Thoracic aorta (tissue), 2 donors: ENCODE results near the gene FAM47E. TPM values are rescaled to one million over a fixed set of nuclear protein-coding genes. Genes with fewer than 3 reads are reported as not detected.

Experiments
- ATAC-seq: fragments of 150-250 bp; one replicate; pipeline ENCODE4 v1.8.0; 2017; ENCODE audit warnings: low read depth; ENCODE audit not compliant: insufficient number of reproducible peaks, low FRiP score
- DNase-seq: peaks from one replicate; pipeline ENCODE4 v3.0.0-alpha.2; 2020; ENCODE audit warnings: low spot score
- H3K27ac ChIP-seq, 2 donors: fragments of 200-600 bp; sonication (generic); 1 replicate in 1 of 2; 2 replicates in 1 of 2; pipeline ENCODE4 v1.5.1; 2016; ENCODE audit warnings: mild to moderate bottlenecking in 2 of 2, moderate library complexity in 2 of 2
- H3K27me3 ChIP-seq: fragments of 200-600 bp; sonication (generic); replicated peaks from 2 replicates; pipeline ENCODE4 v1.6.0; 2016; ENCODE audit warnings: mild to moderate bottlenecking; ENCODE audit not compliant: insufficient read depth
- H3K36me3 ChIP-seq: fragments of 200-600 bp; sonication (generic); one replicate; pipeline ENCODE4 v1.5.1; 2016
- H3K4me1 ChIP-seq, 2 donors: fragments of 200-600 bp; sonication (generic); 1 replicate in 1 of 2; 2 replicates in 1 of 2; pipeline versions ENCODE4 v1.5.1 to v1.6.0; 2016; ENCODE audit warnings: low read depth in 2 of 2, mild to moderate bottlenecking in 1 of 2; ENCODE audit not compliant: control insufficient read depth in 1 of 2
- H3K4me3 ChIP-seq: fragments of 200-600 bp; sonication (generic); 2 replicates; pipeline ENCODE4 v1.5.1; 2016; ENCODE audit warnings: mild to moderate bottlenecking
- H3K9me3 ChIP-seq: fragments of 200-600 bp; sonication (generic); 2 replicates; pipeline ENCODE4 v1.5.1; 2016
- total RNA-seq, 2 donors: library from RNA; depleted of rRNA; stranded (reverse); fragments of >200 nt; gene quantifications; one replicate each; pipeline versions ENCODE4 v1.1.0 to v1.2.3, GENCODE V29; 2016
- TF ChIP-seq, protein P1 (sequence below): fragments of 200-600 bp; sonication (generic); IDR thresholded peaks from one replicate; pipeline ENCODE4 v1.5.1; 2019; ENCODE audit warnings: antibody characterized with exemption

Gene FAM47E
- total RNA-seq, 2 donors from 2014 or later, result 0.42 to 0.54 TPM

DNA sequence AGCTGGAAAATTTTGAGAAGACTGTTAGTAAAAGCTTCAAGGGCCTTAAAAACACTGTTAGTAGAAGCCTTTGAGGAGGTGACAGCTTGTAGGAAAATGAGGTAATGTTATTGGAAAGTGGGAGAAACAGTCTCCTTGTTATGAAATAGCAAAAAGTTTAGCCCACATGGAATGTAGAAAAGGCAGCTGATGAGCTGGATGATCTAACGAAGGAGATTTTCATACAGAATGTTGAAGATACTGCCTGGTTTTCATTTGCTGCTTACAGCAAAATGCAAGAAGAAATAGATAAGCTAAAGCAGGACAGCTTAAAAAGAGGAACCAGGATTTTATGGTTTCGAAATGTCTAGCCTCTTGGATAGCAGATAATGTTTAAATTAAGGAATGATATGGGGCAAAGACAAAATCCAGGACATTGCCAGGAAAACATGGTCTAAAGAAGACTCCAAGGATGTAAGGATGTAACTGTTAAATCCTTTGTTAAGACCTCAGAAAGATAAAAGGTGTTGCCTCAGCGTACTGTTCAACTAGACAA is 44.8 kb downstream of the FAM47E start:
- no peaks in the 10 kb centered on the region for H3K36me3 ChIP-seq
- DNase-seq (no peak), ATAC-seq (no peak)
- H3K4me3 ChIP-seq, result no peak overlapping the region
- H3K4me1 ChIP-seq, result no peaks in the 10 kb centered on the region
- TF ChIP-seq, protein P1, sequence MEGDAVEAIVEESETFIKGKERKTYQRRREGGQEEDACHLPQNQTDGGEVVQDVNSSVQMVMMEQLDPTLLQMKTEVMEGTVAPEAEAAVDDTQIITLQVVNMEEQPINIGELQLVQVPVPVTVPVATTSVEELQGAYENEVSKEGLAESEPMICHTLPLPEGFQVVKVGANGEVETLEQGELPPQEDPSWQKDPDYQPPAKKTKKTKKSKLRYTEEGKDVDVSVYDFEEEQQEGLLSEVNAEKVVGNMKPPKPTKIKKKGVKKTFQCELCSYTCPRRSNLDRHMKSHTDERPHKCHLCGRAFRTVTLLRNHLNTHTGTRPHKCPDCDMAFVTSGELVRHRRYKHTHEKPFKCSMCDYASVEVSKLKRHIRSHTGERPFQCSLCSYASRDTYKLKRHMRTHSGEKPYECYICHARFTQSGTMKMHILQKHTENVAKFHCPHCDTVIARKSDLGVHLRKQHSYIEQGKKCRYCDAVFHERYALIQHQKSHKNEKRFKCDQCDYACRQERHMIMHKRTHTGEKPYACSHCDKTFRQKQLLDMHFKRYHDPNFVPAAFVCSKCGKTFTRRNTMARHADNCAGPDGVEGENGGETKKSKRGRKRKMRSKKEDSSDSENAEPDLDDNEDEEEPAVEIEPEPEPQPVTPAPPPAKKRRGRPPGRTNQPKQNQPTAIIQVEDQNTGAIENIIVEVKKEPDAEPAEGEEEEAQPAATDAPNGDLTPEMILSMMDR, result no peak
- no peak overlapping the region for H3K27ac ChIP-seq
- no peaks in the 10 kb centered on the region for H3K27me3 ChIP-seq
- H3K9me3 ChIP-seq, result peaks cover 6% of the 10 kb centered on the region

DNA sequence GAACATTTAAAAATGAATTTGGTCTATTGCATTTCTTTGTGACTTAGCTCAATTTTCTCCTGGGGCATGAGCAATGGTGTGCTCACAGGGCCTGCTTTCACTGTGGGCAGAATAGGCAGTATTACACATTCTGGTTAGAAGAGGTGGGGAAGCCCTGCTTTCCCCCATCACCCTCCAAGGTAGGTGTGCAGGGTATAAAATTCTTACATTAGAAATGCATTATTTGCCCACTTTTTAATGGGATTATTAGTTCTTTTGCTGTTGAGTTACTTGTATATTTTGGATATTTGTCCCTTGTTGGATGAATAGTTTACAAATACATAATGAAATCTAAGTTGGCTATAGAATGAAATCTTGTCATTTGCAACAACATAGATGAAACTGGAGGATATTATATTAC is 46.7 kb downstream of the FAM47E start:
- H3K27ac ChIP-seq, result no peak overlapping the region
- no peaks in the 10 kb centered on the region for H3K36me3 ChIP-seq
- H3K9me3 ChIP-seq, result peaks cover 6% of the 10 kb centered on the region
- H3K4me1 ChIP-seq, result peaks cover 4 to 7% of the 10 kb centered on the region in 2 donors
- no peaks in the 10 kb centered on the region for H3K27me3 ChIP-seq
- TF ChIP-seq, protein P1, result no peak
- DNase-seq (no peak), ATAC-seq (no peak)
- H3K4me3 ChIP-seq, result no peak overlapping the region

DNA sequence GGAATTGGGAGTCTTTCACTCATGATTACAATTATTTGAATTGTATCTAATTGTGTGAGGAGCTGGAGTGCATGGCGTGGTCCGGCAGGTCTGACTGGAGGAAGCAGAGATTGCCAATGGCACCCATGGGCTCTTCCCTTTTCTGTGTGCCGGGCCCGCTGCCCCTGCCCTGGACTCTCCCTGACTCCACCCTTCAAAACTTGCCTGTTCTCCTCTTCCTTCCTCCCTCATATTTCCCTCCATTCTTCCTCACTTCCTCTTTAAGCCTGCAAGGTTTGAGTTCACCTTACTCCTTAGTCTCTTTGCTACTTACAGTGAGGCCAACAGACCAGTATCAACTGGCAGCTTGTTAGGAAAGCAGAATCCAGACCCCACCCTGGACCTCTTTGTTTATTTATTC is 48.5 kb downstream of the FAM47E start:
- ATAC-seq, result no peak
- no peaks in the 10 kb centered on the region for H3K36me3 ChIP-seq
- TF ChIP-seq, protein P1, result no peak
- H3K4me1 ChIP-seq, result peaks cover 4 to 18% of the 10 kb centered on the region in 2 donors
- no peak for DNase-seq
- H3K27me3 ChIP-seq, result no peaks in the 10 kb centered on the region
- no peak overlapping the region for H3K27ac ChIP-seq
- H3K4me3 ChIP-seq, result no peak overlapping the region
- peaks cover 6% of the 10 kb centered on the region for H3K9me3 ChIP-seq

DNA sequence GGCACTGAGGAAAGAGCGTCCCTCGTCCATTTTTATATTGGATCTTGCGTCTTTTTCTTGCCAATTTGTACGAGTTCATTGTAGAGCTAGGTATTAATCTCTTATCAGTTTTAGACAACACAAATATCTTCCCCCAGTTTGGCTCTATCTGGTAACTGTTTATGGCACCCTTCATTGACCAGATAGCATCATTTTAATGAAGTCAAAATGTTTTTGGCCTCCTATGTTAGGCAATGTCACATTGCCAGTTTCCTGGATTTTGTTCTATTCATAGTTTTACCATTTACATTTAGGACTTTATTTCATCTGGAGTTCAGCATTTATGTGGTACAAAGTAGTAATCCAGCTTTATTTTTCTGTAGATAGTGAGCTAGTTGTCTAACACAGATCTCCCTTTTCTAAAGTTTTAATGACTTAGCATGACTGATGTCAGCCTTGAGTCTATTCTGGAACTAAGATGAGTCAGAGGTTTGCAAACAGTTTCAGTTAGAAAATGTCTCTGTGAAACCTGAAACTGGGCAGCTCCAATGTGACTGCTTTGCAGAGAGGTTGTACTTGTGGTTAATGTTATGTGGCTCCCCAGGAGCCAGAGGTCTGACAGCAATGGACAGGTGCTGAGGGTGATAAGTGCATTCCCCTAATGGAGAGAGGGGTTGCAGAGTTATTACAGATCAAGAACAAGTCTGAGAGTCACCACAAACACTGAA is 49.7 kb downstream of the FAM47E start:
- TF ChIP-seq, protein P1, result no peak
- no peaks in the 10 kb centered on the region for H3K27me3 ChIP-seq
- ATAC-seq, result peak; percentile 75
- DNase-seq, result no peak
- peak overlapping the region; percentile 22 to 41 for H3K27ac ChIP-seq
- H3K9me3 ChIP-seq, result peaks cover 6% of the 10 kb centered on the region
- peaks cover 7 to 25% of the 10 kb centered on the region in 2 donors for H3K4me1 ChIP-seq
- H3K4me3 ChIP-seq, result no peak overlapping the region
- no peaks in the 10 kb centered on the region for H3K36me3 ChIP-seq

DNA sequence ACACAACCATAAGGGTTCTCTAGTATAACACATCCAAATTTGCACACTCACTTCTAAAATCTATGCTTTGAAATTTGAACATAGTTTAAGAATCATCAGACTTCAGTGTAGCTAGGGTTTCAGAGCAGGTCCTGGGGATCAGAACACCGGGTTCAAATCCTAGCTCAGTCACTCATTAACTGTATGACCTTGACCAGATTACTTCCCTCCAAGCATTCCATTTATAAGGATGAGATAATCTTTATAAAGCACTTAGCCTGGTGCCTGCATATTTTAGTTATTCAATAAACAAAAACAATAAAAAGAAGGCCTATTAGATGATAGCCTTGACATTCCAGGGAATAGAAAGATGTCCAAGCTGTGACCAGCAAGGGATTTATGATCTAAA is 50.2 kb downstream of the FAM47E start:
- Histone ChIP-seq H3K36me3 (no peaks in the 10 kb centered on the region), H3K4me1 (peaks cover 7 to 25% of the 10 kb centered on the region in 2 donors), H3K27ac (peak overlapping the region; percentile 7 to 41), H3K9me3 (peaks cover 5% of the 10 kb centered on the region), H3K27me3 (no peaks in the 10 kb centered on the region), H3K4me3 (no peak overlapping the region)
- DNase-seq (no peak), ATAC-seq (no peak)
- TF ChIP-seq, protein P1, result no peak
